Prostate gland (tissue), 2 donors: ENCODE measurements around the gene MAGI2.

ENCODE experiments used
- POLR2A ChIP-seq: fragments of 450-650 bp; IDR thresholded peaks from one replicate; pipeline ENCODE4 v1.6.1; 2016; ENCODE audit warnings: antibody characterized with exemption, mild to moderate bottlenecking
- POLR2AphosphoS5 ChIP-seq: sonication (generic); formaldehyde crosslinking; IDR thresholded peaks from one replicate; pipeline ENCODE4 v1.6.1; 2017; ENCODE audit warnings: antibody characterized with exemption
- TF ChIP-seq, protein P1 (sequence below), 4 experiments: fragments of 200-600 bp in 2 of 4; fragments of 450-650 bp in 2 of 4; sonication (generic) in 2 of 4; IDR thresholded peaks; 1 replicate in 3 of 4; 2 replicates in 1 of 4; pipeline ENCODE4 v1.5.1; 2016 to 2019; ENCODE audit warnings: antibody characterized with exemption in 4 of 4, mild to moderate bottlenecking in 2 of 4, moderate library complexity in 2 of 4

DNA sequence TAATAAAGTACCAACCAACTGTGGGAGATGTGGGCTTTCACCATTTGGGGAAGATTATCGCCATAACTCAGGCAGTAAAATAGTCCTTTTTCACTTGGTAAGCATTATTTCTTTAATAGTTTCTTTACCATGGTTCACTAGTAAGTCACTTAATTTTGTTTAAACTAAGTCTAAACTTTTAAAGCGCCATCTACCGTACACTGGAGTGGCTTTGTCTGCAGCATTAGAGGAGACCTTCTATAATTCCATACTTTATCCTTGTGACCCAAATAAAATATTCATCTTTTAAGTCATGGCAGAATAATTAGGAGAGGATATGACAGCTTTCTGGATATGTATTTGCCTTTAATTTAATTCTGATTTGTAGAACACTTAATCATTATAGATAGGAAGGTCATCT is 468.0 kb downstream of the MAGI2 start:
- TF ChIP-seq, protein P1, sequence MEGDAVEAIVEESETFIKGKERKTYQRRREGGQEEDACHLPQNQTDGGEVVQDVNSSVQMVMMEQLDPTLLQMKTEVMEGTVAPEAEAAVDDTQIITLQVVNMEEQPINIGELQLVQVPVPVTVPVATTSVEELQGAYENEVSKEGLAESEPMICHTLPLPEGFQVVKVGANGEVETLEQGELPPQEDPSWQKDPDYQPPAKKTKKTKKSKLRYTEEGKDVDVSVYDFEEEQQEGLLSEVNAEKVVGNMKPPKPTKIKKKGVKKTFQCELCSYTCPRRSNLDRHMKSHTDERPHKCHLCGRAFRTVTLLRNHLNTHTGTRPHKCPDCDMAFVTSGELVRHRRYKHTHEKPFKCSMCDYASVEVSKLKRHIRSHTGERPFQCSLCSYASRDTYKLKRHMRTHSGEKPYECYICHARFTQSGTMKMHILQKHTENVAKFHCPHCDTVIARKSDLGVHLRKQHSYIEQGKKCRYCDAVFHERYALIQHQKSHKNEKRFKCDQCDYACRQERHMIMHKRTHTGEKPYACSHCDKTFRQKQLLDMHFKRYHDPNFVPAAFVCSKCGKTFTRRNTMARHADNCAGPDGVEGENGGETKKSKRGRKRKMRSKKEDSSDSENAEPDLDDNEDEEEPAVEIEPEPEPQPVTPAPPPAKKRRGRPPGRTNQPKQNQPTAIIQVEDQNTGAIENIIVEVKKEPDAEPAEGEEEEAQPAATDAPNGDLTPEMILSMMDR (IDR thresholded peaks at IDR 0.05): no peak
- TF ChIP-seq POLR2A (no peak), POLR2AphosphoS5 (no peak)
